ENCODE results near the gene KIF18B.

KIF18B gene

DNA sequence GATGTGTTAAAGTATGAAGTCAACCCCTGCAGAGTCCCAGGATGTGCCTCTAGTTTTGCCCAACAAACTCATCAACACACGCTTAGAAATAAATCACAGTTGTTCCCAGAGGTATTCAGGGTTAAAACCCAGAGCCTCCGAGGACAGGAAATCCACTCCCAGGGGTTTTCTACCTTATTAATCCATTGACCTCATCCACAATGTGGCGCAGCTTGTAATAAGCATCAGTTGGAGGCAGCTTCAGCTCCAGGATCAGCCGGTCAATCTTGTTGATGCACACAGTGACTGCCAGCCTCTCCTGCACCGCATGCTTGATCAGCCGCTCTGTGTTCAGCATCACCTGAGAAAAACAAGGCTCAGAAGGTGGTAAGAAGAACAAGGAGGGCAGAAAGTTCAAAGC, 71.8 kb downstream of the KIF18B start:
- DNase-seq (ENCODE audit: low read depth): no peak

Measured in CMK (cell line).